K562 (cell line): Measurements from ENCODE around the gene BAIAP2L2. TPM values are rescaled to one million over a fixed set of nuclear protein-coding genes. Genes with fewer than 3 reads are reported as not detected.

ENCODE experiments used
- C11orf30 ChIP-seq: fragments of 450-650 bp; IDR thresholded peaks from 2 replicates; pipeline ENCODE4 v1.6.1; 2016; ENCODE audit warnings: low read depth, mild to moderate bottlenecking
- CBFA2T2 ChIP-seq: fragments of 450-650 bp; conservative IDR thresholded peaks from 2 replicates; pipeline ENCODE4 v1.6.1; 2017; ENCODE audit warnings: mild to moderate bottlenecking
- DEAF1 ChIP-seq: fragments of 450-650 bp; formaldehyde crosslinking; IDR thresholded peaks from 2 replicates; pipeline ENCODE4 v1.4.0; 2020; ENCODE audit warnings: mild to moderate bottlenecking, moderate library complexity
- ERF ChIP-seq: fragments of 450-650 bp; formaldehyde crosslinking; IDR thresholded peaks from 2 replicates; pipeline ENCODE4 v1.4.0; 2020; ENCODE audit warnings: mild to moderate bottlenecking, mixed read lengths
- FOXA1 ChIP-seq: fragments of 450-650 bp; IDR thresholded peaks from 2 replicates; pipeline ENCODE4 v1.6.1; 2016; ENCODE audit warnings: mild to moderate bottlenecking, borderline replicate concordance
- MAFK ChIP-seq: IDR thresholded peaks from 2 replicates; pipeline ENCODE4 v1.6.1; 2011; ENCODE audit warnings: low read length, improper control_type of control experiment
- MAX ChIP-seq: sonication (generic); formaldehyde crosslinking; IDR thresholded peaks from 2 replicates; pipeline ENCODE4 v1.9.0; 2022; ENCODE audit warnings: mild to moderate bottlenecking, missing genetic modification reagents
- MAZ ChIP-seq, 2 experiments: fragments of 450-650 bp in 1 of 2; sonication (generic) in 1 of 2; formaldehyde crosslinking; IDR thresholded peaks in 1 of 2; conservative IDR thresholded peaks in 1 of 2; 2 replicates each; pipeline versions ENCODE4 v1.4.0 to v1.5.0; 2020; ENCODE audit warnings: mild to moderate bottlenecking in 1 of 2, missing genetic modification reagents in 1 of 2
- MIER1 ChIP-seq: fragments of 450-650 bp; IDR thresholded peaks from 2 replicates; pipeline ENCODE4 v1.6.1; 2016; ENCODE audit warnings: antibody characterized with exemption, mild to moderate bottlenecking, low read depth
- MNT ChIP-seq, 2 experiments: fragments of 450-650 bp; conservative IDR thresholded peaks; 2 replicates each; pipeline ENCODE4 v1.6.1; 2017; ENCODE audit warnings: mild to moderate bottlenecking in 2 of 2, moderate library complexity in 2 of 2
- MYC ChIP-seq, 2 experiments: fragments of 250-450 bp in 1 of 2; sonication (Bioruptor Pico) in 1 of 2; IDR thresholded peaks; 2 replicates each; pipeline versions ENCODE4 v1.5.1 to v1.6.1; 2012 to 2021; ENCODE audit warnings: low read depth in 2 of 2, borderline replicate concordance in 1 of 2, improper control_type of control experiment in 1 of 2, low read length in 1 of 2, mild to moderate bottlenecking in 1 of 2, moderate library complexity in 1 of 2
- RAD21 ChIP-seq, 2 experiments: fragments of 250-450 bp in 1 of 2; fragments of 450-650 bp in 1 of 2; sonication (Bioruptor Pico) in 1 of 2; formaldehyde crosslinking in 1 of 2; IDR thresholded peaks in 1 of 2; conservative IDR thresholded peaks in 1 of 2; 2 replicates each; pipeline versions ENCODE4 v1.4.0 to v1.8.0; 2020 to 2022; ENCODE audit warnings: mild to moderate bottlenecking in 2 of 2, moderate library complexity in 1 of 2
- SMAD2 ChIP-seq: fragments of 150-350 bp; IDR thresholded peaks from 2 replicates; pipeline ENCODE4 v1.6.1; 2014; ENCODE audit warnings: low read depth, mild to moderate bottlenecking, low read length
- SMARCB1 ChIP-seq: IDR thresholded peaks from 2 replicates; pipeline ENCODE4 v1.6.1; 2011; ENCODE audit warnings: improper control_type of control experiment, low read depth; ENCODE audit not compliant: insufficient read length
- SP1 ChIP-seq: sonication (generic); formaldehyde crosslinking; IDR thresholded peaks from 2 replicates; pipeline ENCODE4 v1.8.1; 2022; ENCODE audit warnings: mild to moderate bottlenecking, missing genetic modification reagents
- SRSF7 ChIP-seq: fragments of 200-400 bp; formaldehyde crosslinking; optimal IDR thresholded peaks from 2 replicates; pipeline ENCODE3; 2017; ENCODE audit warnings: mild to moderate bottlenecking, low read depth, low read length
- STAG1 ChIP-seq: sonication (generic); formaldehyde crosslinking; IDR thresholded peaks from 2 replicates; pipeline ENCODE4 v1.5.0; 2020; ENCODE audit warnings: missing genetic modification reagents, borderline replicate concordance
- TEAD1 ChIP-seq, 2 experiments: fragments of 450-650 bp in 1 of 2; sonication (generic) in 1 of 2; formaldehyde crosslinking; IDR thresholded peaks; 2 replicates each; pipeline versions ENCODE4 v1.4.0 to v1.8.0; 2020 to 2022; ENCODE audit warnings: mild to moderate bottlenecking in 2 of 2, missing genetic modification reagents in 1 of 2
- TFAP4 ChIP-seq: sonication (generic); formaldehyde crosslinking; IDR thresholded peaks from 2 replicates; pipeline ENCODE4 v1.8.0; 2022; ENCODE audit warnings: missing genetic modification reagents, mild to moderate bottlenecking, moderate library complexity, borderline replicate concordance
- TSC22D4 ChIP-seq: fragments of 450-650 bp; IDR thresholded peaks from 2 replicates; pipeline ENCODE4 v1.6.1; 2016; ENCODE audit warnings: missing genetic modification characterization, missing biosample characterization, control low read depth
- XRCC3 ChIP-seq: fragments of 450-650 bp; IDR thresholded peaks from 2 replicates; pipeline ENCODE4 v1.6.1; 2017; ENCODE audit warnings: mild to moderate bottlenecking, moderate library complexity
- ZNF133 ChIP-seq: fragments of 250-450 bp; sonication (Bioruptor Pico); IDR thresholded peaks from 2 replicates; pipeline ENCODE4 v1.4.0; 2020; ENCODE audit warnings: mild to moderate bottlenecking
- ZNF408 ChIP-seq: fragments of 250-450 bp; sonication (Bioruptor Pico); IDR thresholded peaks from 2 replicates; pipeline ENCODE4 v1.4.0; 2020; ENCODE audit warnings: low read depth, mild to moderate bottlenecking, moderate library complexity
- polyA plus RNA-seq, 8 experiments: library from polyadenylated mRNA; depleted of rRNA in 4 of 8; stranded (reverse) in 5 of 8; unstranded in 3 of 8; fragments of >200 nt; fragmentation: Nextera tagmentation in 2 of 8; fragmentation: Illumina TruSeq in 1 of 8; extraction: Ambion mirVana in 2 of 8; extraction: Trizol in 1 of 8; gene quantifications; 2 replicates each; pipeline versions ENCODE4 v1.2.1 to v1.2.3, GENCODE V29; 2011 to 2014; ENCODE audit warnings: inconsistent platforms in 1 of 8, missing spikeins in 1 of 8
- total RNA-seq, 7 experiments: library from RNA; depleted of rRNA in 6 of 7; stranded (reverse); fragments of >200 nt in 6 of 7; fragmentation: Illumina TruSeq in 2 of 7; extraction: Trizol in 2 of 7; gene quantifications; 2 replicates each; pipeline versions ENCODE4 v1.2.1 to v1.2.3, GENCODE V29; 2011 to 2021; ENCODE audit warnings: low replicate concordance in 1 of 7

The BAIAP2L2 gene
- total and polyA plus RNA-seq, 9 of the 15 experiments (the other 6 are each of a cell fraction or from before 2014, with no cell fraction given): 0.04 to 0.22 (median 0.07) TPM; not detected in 4

- TF ChIP-seq CBFA2T2: no peak
- TF ChIP-seq TSC22D4 (tag): no peak
- TF ChIP-seq SMAD2: no peak
- TF ChIP-seq ERF (CRISPR knock-in tag): no peak
- TF ChIP-seq ZNF133 (CRISPR knock-in tag): no peak
- peak; percentile 63; the same call in 1 of the 2 replicates for TF ChIP-seq DEAF1 (CRISPR knock-in tag)
- TF ChIP-seq XRCC3: no peak
- TF ChIP-seq SP1 (CRISPR knock-in tag): 0 out of 2 replicates have a peak, but pooled peaks have one; percentile 38
- peak; percentile 86 for TF ChIP-seq MAX (CRISPR knock-in tag)
- peak; percentile 44 to 69; a peak in 3 of 4 replicates for TF ChIP-seq MNT (conservative IDR thresholded peaks at IDR 0.05)
- TF ChIP-seq SMARCB1: no peak
- no peak for TF ChIP-seq SRSF7
- no peak for TF ChIP-seq MIER1
- peak; percentile 63 for TF ChIP-seq C11orf30
- TF ChIP-seq MAFK: peak; percentile 31; the same call in 1 of the 2 replicates
- TF ChIP-seq STAG1 (CRISPR knock-in tag): peak; percentile 99
- no peak for TF ChIP-seq FOXA1
- peak; percentile 86 for TF ChIP-seq MYC (IDR thresholded peaks at IDR 0.05; ENCODE audit: low read depth, low read length)
- no peak; the same call in 1 of the 2 replicates for TF ChIP-seq MYC (CRISPR knock-in tag; IDR thresholded peaks at IDR 0.05; ENCODE audit: borderline replicate concordance, low read depth)
- TF ChIP-seq RAD21 (CRISPR knock-in tag; conservative IDR thresholded peaks at IDR 0.05 in 1 of 2, IDR thresholded peaks at IDR 0.05 in 1 of 2): peak; percentile 81 to 91
- peak in 1 of 2 experiments; percentile 91; a peak in 2 of 4 replicates for TF ChIP-seq TEAD1 (CRISPR knock-in tag; IDR thresholded peaks at IDR 0.05)
- TF ChIP-seq TFAP4 (CRISPR knock-in tag): peak; percentile 62
- TF ChIP-seq MAZ (CRISPR knock-in tag; conservative IDR thresholded peaks at IDR 0.05 in 1 of 2, IDR thresholded peaks at IDR 0.05 in 1 of 2): peak; percentile 29 to 83; a peak in 2 of 4 replicates
- TF ChIP-seq ZNF408 (CRISPR knock-in tag): no peak
Measured at GRCh38 chr22:38051900-38052862, 58.3 kb downstream of the BAIAP2L2 start (continued).
